WTC11 (cell line): ENCODE data around the gene SLC13A3.

ENCODE experiments used
- AR ChIP-seq: fragments of 250-450 bp; sonication (Bioruptor Pico); IDR thresholded peaks from 2 replicates; pipeline ENCODE4 v1.9.0; 2021; ENCODE audit warnings: mild to moderate bottlenecking
- CREB1 ChIP-seq: sonication (generic); formaldehyde crosslinking; IDR thresholded peaks from 2 replicates; pipeline ENCODE4 v1.8.0; 2023; ENCODE audit warnings: mild to moderate bottlenecking, missing genetic modification reagents
- CTCF ChIP-seq: fragments of 200-600 bp; IDR thresholded peaks from 2 replicates; pipeline ENCODE4 v1.8.0; 2022; ENCODE audit warnings: antibody characterized with exemption
- E2F5 ChIP-seq: sonication (generic); formaldehyde crosslinking; IDR thresholded peaks from 2 replicates; pipeline ENCODE4 v1.8.1; 2022; ENCODE audit warnings: mild to moderate bottlenecking, moderate library complexity, missing genetic modification reagents
- ESRRA ChIP-seq: sonication (generic); formaldehyde crosslinking; IDR thresholded peaks from 2 replicates; pipeline ENCODE4 v1.8.1; 2022; ENCODE audit warnings: mild to moderate bottlenecking, missing genetic modification reagents, borderline replicate concordance
- ETV6 ChIP-seq: sonication (generic); formaldehyde crosslinking; IDR thresholded peaks from 2 replicates; pipeline ENCODE4 v1.8.1; 2022; ENCODE audit warnings: mild to moderate bottlenecking, missing genetic modification reagents
- FOXP1 ChIP-seq: sonication (generic); formaldehyde crosslinking; IDR thresholded peaks from 2 replicates; pipeline ENCODE4 v1.8.0; 2022; ENCODE audit warnings: missing genetic modification reagents, mild to moderate bottlenecking, moderate library complexity, borderline replicate concordance
- HMGXB4 ChIP-seq: sonication (generic); formaldehyde crosslinking; IDR thresholded peaks from 2 replicates; pipeline ENCODE4 v1.8.1; 2023; ENCODE audit warnings: mild to moderate bottlenecking, moderate library complexity, missing genetic modification reagents
- KAT7 ChIP-seq: sonication (generic); formaldehyde crosslinking; IDR thresholded peaks from 2 replicates; pipeline ENCODE4 v1.8.1; 2023; ENCODE audit warnings: missing genetic modification reagents, mild to moderate bottlenecking, borderline replicate concordance
- NR2C2 ChIP-seq: sonication (generic); formaldehyde crosslinking; IDR thresholded peaks from 2 replicates; pipeline ENCODE4 v1.8.0; 2022; ENCODE audit warnings: mild to moderate bottlenecking, missing genetic modification reagents
- SP1 ChIP-seq: sonication (generic); formaldehyde crosslinking; conservative IDR thresholded peaks from 2 replicates; pipeline ENCODE4 v1.8.1; 2022; ENCODE audit warnings: missing genetic modification reagents
- TP53 ChIP-seq: sonication (generic); formaldehyde crosslinking; IDR thresholded peaks from 2 replicates; pipeline ENCODE4 v1.8.1; 2023; ENCODE audit warnings: mild to moderate bottlenecking, missing genetic modification reagents
- ZNF121 ChIP-seq: sonication (generic); formaldehyde crosslinking; IDR thresholded peaks from 2 replicates; pipeline ENCODE4 v1.8.0; 2023; ENCODE audit warnings: missing genetic modification reagents

- TF ChIP-seq TP53 = no peak
- TF ChIP-seq KAT7 (CRISPR knock-in tag) = no peak
- no peak for TF ChIP-seq CTCF
- TF ChIP-seq ZNF121 = no peak
- no peak for TF ChIP-seq AR (CRISPR knock-in tag)
- TF ChIP-seq E2F5 (CRISPR knock-in tag) = no peak
- no peak for TF ChIP-seq CREB1
- TF ChIP-seq NR2C2 = no peak
- TF ChIP-seq FOXP1 (CRISPR knock-in tag) = no peak
- no peak for TF ChIP-seq SP1
- TF ChIP-seq HMGXB4 (CRISPR knock-in tag) = no peak
- no peak for TF ChIP-seq ESRRA (CRISPR knock-in tag)
- no peak for TF ChIP-seq ETV6 (CRISPR knock-in tag)
These were observed 48.8 kb downstream of the SLC13A3 start for GRCh38 chr20:46602429-46602828.
